ENCODE measurements around the gene CDCA4. TPM values are rescaled to one million over a fixed set of nuclear protein-coding genes. Genes with fewer than 3 reads are reported as not detected.

The CDCA4 gene
- total and polyA plus RNA-seq, 12 donors, result 1.5 to 6.4 (median 2.2) TPM

- Histone ChIP-seq H3K9me3 (no peaks in the 10 kb centered on the region), H3K4me1 (peaks cover 16 to 87% (median 64%) of the 10 kb centered on the region in 9 donors), H3K36me3 (no peaks in the 10 kb centered on the region), H3K27ac (no peak overlapping the region), H3K4me3 (no peak overlapping the region), H3K27me3 (peaks cover 0 to 38% (median 13%) of the 10 kb centered on the region in 7 donors)
- no peak for TF ChIP-seq CTCF (IDR thresholded peaks at IDR 0.05)
- intact Hi-C loops (cut with DNase I), result loop anchor here (1.0 to 10.0 kb wide), 11 partner anchors 45 to 379 kb away; partner anchors contain the start of gene CDCA4 (in 2 of the 10)
- DNase-seq (no peak), ATAC-seq (no peak)
- 49 to 62% methylated on average over 21 of the region's 21 CpGs for WGBS, 2 donors
Measured at GRCh38 chr14:104975481-104976197, 45.2 kb downstream of the CDCA4 start.

GRCh38 chr14:104974665-104975390 lies 46.1 kb downstream of the CDCA4 start:
- Histone ChIP-seq H3K27ac (peak overlapping the region in 4 of 10 donors; percentile 26 to 79 (median 55)), H3K9me3 (no peaks in the 10 kb centered on the region), H3K36me3 (no peaks in the 10 kb centered on the region), H3K4me1 (peaks cover 16 to 88% (median 60%) of the 10 kb centered on the region in 9 donors), H3K4me3 (no peak overlapping the region), H3K27me3 (peaks cover 0 to 38% (median 13%) of the 10 kb centered on the region in 7 donors)
- no peak for ATAC-seq
- intact Hi-C loops (cut with DNase I), result loop anchor here in 6 of 10 donors (5.0 to 10.0 kb wide), 6 partner anchors 47 to 380 kb away; partner anchors contain the start of gene CDCA4 (in 1 of the 6)
- 94% methylated on average over 14 of the region's 14 CpGs for WGBS, 2 donors
- TF ChIP-seq CTCF (IDR thresholded peaks at IDR 0.05), result no peak
- DNase-seq, result peak in 1 of 2 donors; percentile 7

- ATAC-seq (no peak), DNase-seq (no peak)
- H3K4me1 ChIP-seq, result peaks cover 16 to 93% (median 60%) of the 10 kb centered on the region in 9 donors
- H3K27me3 ChIP-seq, result peaks cover 0 to 36% (median 13%) of the 10 kb centered on the region in 7 donors
- WGBS, 2 donors, result 61 to 73% methylated on average over 13 of the region's 13 CpGs
- no peaks in the 10 kb centered on the region for H3K9me3 ChIP-seq
- H3K27ac ChIP-seq, result peak overlapping the region in 9 of 10 donors; percentile 26 to 79 (median 56)
- intact Hi-C loops (cut with DNase I), result loop anchor here in 2 of 10 donors (10.0 kb wide), 3 partner anchors 79 to 381 kb away; no protein-coding TSS in a partner anchor
- H3K4me3 ChIP-seq, result peak overlapping the region in 1 of 10 donors; percentile 25
- TF ChIP-seq CTCF (IDR thresholded peaks at IDR 0.05), result no peak
- H3K36me3 ChIP-seq, result no peaks in the 10 kb centered on the region
Measured at GRCh38 chr14:104974146-104974541, 46.7 kb downstream of the CDCA4 start.

Measured in heart right ventricle (tissue), 16 donors.